ENCODE data around the gene LDAF1. TPM values are rescaled to one million over a fixed set of nuclear protein-coding genes. Genes with fewer than 3 reads are reported as not detected.
A peak's percentile ranks its signal among the peaks of the same experiment; 100 is the strongest.
"Not testable (repeated sequence)": the region's sequence is repeated elsewhere in the genome, so short reads cannot be mapped to it uniquely, and the experiment has no call there.

Gene LDAF1
- total RNA-seq (2014; rRNA removed; shearing (Covaris generic)) = 16.5 and 22.0 TPM in 2 replicates
- 11.6 and 12.5 TPM in 2 replicates for polyA plus RNA-seq (2014; cell fraction: nucleus; rRNA removed)

DNA sequence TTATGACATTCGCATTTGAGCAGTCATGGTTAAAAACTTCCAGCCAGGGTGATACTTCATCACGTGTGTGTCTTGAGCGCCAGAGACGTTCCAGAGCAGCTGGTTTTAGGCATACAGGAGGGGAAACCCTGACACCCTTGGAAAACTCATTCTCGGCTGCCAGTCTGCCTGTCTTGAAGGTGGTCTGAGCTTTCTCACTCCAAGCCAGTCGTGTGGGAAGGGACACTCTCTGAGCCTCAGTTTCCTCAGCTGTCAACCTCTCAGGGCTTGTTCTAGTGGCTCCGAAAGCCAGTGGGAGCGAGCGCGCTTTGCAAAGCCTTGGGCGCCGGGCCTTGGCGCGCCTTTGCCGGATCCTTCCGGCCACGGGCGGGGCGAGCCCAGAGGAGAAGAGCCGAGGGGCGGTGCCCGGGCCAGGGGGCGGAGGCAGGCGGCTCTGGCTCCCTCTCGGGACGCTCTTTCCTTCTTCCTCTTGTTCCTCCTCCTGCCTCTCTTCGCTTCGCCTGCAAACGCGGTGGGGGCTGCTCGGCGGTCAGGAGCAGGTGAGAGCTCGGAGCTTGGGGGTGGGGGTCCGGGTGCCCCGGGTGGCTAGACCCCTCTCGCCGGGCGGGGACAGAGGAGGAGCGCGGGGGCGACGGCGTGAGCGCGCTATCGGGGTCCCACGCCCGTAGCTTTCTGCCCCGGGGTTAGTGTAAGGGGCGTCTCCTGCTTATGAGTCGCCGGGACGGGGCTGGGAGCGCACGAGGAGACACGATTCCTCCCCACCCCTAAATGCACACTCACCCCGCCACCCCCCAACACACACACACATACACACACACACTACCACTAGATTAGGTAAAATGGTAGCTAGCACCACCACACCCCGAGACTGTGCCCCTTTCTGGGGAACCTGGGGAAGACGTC is at the start of gene LDAF1:
LDAF1 (plus strand) TSS at position 467 of the 903 bp plus-strand sequence. CDS start 2,509 bp downstream, outside the sequence.
- DNase-seq (ENCODE audit: extremely low read depth, low read depth) = peak; percentile 66

DNA sequence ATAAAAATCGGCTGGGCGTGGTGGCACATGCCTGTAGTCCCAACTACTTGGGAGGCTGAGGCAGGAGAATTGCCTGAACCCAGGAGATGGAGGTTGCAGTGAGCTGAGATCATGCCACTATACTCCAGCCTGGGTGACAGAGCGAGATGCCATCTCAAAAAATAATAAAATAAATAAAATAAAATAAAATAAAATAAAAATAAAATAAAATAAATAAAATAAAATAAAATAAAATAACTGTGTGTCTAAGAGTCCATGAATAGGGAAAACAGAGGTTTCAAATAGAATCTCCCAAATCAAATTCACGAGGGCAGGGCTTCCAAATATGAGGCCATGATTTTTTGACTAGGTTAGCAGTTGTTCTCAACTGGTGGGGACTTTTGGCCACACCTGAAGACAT is 42.9 kb upstream of the LDAF1 start:
- DNase-seq (ENCODE audit: extremely low read depth, low read depth) = not testable (repeated sequence)

DNA sequence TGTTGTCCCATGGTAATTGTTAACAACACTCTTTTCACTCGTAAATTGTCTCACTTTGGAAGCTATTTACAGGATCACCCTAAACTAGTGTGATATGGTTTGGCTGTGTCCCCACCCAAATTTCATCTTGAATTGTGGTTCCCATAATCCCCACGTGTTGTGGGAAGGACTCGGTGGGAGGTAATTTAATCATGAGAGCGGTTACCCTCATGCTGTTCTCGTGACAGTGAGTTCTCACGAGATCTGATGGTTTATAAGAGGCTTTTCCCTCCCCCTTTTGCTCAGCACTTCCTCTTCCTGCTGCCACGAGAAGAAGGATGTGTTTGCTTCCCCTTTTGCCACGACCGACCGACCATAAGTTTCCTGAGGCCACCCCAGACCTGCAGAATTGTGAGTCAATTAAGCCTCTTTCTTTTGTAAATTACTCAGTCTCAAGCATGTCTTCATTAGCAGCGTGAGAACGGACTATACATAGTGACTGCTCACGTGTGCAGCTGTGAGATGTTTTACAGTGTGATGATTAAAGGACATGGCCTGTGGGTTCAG is 42.3 kb upstream of the LDAF1 start:
- no peak for DNase-seq (ENCODE audit: extremely low read depth, low read depth)

DNA sequence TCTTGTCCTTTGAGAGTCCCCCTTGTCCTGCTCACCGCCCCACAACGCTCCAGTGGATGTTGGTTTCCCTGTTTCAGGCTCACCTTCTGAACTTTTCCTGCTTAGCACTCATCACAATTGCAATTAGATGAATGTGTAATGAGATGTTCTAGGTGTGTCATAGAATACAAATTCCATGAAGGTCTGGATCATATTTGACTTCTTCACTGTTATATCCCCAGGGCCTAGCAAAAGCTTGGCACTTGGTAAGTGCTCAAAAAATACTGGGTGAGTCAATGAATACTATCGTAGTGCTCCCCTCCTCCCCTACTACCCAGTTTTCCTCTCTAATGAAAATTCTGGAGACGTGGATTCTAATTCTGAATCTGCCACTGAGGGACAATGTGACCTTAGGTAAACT is 40.9 kb upstream of the LDAF1 start:
- DNase-seq (ENCODE audit: extremely low read depth, low read depth) = no peak

DNA sequence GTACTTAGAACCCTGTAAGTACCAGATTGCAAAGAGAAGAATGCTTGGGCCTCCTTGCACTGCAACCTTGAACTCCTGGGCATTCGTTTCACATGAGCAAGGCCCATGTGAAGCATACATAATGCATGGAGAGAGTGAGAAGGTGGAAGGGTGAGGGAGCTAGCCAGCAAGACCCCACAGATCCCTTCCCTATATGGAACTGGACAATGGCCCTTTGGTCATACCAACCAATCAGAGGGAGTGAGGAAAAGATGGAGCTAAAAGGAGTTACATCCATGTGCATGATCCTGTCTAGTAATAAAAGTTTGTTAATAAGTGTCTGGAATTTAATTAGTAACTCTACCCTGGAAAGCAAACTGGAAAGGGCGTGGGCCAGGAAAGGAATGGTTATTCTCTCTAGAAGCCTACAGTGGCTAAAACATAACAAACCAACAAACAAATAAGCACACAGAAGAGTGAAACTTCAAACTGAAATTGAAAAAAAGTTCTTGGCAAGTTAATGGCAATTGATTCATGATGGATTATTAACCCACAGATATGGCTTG is 37.4 kb upstream of the LDAF1 start:
- DNase-seq (ENCODE audit: extremely low read depth, low read depth) = no peak

DNA sequence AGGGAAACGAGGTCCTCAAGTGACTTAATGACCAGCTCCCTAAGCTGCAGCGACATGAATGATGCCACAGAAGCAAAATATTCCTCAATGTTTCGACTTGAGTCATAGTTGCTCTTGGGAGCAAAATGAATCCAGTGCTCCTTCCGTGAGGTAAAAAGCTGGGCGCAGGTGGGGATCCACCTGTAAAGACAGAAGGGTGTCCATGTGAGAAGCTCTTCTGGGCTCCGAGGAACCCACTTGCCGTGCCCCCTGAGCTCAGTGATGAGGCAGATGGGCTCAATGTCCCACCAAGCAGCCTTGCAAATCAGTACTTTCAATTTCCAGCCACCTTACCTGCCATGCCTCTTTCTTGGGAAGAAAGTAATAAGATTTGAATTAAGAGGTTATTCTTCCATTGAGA is 33.3 kb upstream of the LDAF1 start:
- DNase-seq (ENCODE audit: extremely low read depth, low read depth) = no peak

DNA sequence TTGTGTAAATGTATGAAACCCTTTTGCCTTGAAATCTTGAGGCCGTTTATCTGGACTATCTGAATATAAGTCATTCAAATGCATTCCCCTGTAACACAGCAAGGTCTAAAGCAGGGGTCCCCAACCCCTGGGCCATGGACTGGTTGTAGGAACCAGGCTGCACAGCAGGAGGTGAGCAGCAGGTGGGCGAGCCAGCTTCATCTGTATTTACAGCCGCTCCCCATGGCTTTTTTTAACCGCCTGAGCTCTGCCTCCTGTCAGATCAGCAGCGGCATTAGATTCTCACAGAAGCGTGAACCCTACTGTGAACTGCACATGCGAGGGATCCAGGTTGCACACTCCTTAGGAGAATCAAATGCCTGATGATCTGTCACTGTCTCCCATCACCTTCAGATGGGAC is 32.0 kb upstream of the LDAF1 start:
- DNase-seq (ENCODE audit: extremely low read depth, low read depth) = no peak

DNA sequence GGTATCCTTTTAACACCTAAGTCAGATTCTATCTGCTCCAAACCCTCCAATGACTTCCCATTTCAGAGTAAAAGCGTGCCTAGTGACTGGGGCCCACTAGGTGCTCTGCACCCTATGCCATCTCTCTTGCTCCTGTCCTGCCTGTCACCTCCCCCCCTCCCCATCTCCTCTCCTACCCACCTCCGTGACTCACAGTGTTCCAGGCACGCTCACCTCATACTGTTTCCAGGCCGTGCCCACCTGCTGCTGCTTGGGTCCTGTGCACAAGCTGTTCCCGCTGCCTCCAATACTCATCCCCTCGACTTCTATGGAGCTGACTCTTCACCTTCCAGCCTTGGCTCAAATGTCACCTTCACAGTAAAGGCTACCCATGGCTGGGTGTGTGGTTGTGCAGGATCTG is 29.5 kb upstream of the LDAF1 start:
- DNase-seq (ENCODE audit: extremely low read depth, low read depth) = no peak

DNA sequence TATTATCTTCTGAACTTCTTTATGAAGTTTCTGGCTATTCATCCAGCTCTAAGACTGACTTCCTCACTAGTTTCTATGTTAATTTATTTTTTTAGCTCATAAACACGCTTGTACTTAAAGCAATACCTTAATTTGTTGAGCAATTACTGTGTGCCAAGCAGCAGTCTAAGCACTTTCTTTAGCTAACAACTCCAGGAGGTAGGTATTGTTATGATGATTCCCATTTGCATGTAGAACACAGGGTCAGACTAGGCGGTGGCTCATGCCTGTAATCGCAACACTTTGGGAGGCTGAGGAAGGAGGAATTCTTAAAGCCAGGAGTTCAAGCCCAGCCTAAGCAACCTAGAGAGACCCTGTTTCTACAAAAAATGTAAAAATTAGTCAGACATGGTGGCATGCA is 27.7 kb upstream of the LDAF1 start:
- no peak for DNase-seq (ENCODE audit: extremely low read depth, low read depth)

DNA sequence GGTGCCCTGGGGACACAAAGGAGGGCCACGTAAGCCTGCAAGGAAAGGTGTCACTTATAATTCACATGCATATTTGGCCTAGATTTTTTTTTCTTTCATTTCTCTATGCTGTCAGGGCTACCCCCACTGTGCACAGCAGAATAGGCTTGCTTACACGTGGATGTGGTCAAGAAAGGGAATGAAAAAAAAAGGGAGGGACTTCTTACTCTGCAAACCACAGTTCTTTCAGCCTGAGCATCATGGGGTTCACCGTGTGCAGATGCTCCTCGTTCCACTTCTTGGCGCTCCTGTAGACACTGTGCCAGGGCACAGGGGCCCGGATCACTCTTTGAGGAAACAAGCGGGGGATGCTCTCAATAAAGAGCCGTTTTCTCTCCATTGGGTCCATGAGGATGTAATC is 24.4 kb upstream of the LDAF1 start:
- DNase-seq (ENCODE audit: extremely low read depth, low read depth) = no peak

DNA sequence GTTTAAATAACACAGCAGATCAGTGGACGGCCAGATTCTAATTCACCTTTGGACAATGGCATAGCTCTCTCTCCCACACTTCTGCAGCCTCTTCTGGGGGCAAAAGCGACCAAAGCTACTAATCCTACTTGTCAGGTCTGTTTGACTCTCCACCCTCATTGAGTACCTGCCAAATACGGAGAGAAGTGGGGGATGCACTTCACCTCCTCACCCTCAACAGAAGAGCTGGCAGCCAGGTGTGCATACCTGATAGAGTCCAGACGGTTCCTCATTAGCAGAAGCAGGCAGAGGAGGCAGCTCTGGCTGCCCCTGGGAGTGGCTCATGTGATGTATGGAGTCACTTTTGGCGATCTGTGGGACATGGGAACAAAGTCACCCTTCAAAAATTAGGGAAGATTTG is 12.7 kb upstream of the LDAF1 start:
- no peak for DNase-seq (ENCODE audit: extremely low read depth, low read depth)

DNA sequence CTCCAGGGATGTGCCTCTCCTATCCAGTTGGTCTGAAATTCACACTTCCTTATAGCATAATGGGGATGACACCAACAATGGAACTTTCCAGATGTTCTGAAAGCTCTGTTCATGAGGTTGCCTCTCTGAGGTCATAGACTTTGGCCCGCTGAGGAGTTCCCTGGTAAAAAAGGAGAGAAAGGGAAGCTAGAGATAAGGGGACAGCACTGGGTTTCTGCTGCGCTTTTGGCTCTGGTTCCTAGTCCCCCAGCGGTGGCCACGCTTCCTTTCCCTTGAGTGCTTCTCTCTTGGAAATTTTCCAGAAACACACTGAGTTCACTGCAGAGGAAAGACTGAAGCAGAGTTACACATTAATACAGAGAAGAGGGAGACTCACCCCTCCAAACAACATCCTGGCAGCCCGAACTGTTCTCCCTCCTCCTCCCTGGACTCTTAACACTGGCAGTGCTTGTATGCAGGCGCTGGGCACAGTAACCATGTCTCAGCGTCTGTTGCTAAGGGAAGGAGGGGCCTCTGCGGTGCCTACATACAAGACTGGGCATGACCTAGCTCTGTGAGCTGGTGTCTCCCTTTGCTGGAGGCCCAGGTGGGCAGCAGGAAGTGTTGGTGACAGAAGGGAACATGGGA is 8.0 kb upstream of the LDAF1 start, which contains the start of gene DNAH3:
DNAH3 (minus strand) TSS at position 472 of the 627 bp plus-strand sequence. CDS start 527 bp downstream, outside the sequence.
- DNase-seq (ENCODE audit: extremely low read depth, low read depth) = no peak

DNA sequence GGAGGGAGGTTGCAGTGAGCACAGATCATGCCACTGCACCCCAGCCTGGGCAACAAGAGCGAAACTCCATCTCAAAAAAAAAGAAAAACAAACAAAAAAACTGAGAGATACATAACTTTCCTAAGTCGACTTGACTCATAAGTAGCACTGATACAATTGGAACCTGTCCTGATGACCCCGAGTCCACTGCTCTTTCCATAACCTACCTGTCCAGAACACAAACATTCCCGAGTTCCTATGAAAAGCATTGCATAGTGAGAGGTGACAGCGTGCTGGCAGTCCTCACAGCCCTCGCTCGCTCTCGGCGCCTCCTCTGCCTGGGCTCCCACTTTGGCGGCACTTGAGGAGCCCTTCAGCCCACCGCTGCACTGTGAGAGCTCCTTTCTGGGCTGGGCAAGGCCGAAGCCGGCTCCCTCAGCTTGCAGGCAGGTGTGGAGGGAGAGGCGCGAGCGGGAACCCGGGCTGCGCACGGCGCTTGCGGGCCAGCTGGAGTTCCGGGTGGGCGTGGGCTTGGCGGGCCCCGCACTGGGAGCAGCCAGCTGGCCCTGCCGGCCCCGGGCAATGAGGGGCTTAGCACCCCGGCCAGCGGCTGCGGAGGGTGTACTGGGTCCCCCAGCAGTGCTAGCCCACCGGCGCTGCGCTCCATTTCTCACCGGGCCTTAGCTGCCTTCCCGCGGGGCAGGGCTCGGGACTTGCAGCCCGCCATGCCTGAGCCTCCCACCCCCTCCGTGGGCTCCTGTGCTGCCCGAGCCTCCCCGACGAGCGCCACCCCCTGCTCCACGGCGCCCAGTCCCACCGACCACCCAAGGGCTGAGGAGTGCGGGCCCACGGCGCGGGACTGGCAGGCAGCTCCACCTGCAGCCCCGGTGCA is 6.1 kb upstream of the LDAF1 start:
- not testable (repeated sequence) for DNase-seq (ENCODE audit: extremely low read depth, low read depth)

DNA sequence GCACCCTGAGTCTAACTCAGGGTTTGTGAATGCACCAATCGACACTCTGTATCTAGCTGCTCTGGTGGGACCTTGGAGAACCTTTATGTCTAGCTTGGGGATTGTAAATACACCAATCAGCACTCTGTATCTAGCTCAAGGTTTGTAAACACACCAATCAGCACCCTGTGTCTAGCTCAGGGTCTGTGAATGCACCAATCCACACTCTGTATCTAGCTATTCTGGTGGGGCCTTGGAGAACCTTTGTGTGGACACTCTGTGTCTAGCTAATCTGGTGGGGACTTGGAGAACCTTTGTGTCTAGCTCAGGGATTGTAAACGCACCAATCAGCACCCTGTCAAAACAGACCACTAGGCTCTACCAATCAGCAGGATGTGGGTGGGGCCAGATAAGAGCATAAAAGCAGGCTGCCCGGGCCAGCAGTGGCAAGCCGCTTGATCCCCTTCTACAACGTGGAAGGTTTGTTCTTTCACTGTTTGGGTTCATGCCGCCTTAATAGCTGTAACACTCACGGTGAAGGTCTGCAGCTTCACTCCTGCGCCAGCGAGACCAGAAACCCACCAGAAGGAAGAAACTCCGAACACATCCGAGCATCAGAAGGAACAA is 5.2 kb upstream of the LDAF1 start:
- DNase-seq (ENCODE audit: extremely low read depth, low read depth) = not testable (repeated sequence)

DNA sequence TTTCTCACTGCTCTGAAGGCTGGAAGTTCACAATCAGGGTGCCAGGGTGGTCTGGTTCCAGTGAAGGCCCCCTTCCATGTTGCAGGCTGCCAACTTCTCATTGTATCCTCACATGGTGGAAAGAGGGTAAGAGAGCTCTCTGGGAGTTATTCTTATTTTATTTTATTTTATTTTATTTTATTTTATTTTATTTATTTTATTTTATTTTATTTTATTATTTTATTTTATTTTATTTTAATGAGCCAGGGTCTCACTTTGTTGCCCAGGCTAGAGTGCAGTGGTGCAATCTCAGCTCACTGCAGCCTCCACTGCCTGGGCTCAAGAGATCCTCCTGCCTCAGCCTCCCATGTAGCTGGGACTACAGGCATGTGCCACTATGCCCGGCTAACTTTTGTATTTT is 2.5 kb upstream of the LDAF1 start:
- DNase-seq (ENCODE audit: extremely low read depth, low read depth) = not testable (repeated sequence)

DNA sequence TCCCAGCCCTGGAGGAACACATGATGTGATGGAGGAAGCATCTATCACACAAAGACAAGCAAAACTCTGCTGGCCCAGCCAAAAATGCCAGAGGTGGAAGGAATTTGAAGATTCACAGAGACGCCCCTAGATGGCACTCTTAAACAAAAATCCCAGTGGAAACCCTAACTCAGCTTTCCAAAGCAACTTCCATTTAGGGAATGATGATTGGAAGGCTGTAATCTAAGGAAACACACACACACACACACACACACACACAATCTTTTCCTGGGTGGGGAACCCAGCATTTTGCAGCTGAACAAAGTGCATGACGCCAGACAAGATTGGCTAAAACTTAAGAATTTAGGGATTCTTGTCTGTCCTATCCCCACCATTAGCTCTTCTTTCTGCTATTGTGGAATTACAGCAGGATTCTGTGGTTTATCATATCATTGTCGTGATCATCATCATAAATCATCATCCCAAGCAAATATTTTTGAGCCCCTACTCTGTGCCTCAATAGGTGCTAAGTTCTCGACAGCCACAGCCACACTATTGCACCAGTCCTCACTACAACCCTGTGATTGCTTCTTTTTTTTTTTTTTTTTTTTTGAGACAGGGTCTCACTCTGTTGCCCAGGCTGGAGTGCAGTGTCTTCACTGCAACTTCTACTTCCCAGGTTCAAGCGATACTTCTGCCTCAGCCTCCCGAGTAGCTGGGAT is 1.6 kb upstream of the LDAF1 start:
- DNase-seq (ENCODE audit: extremely low read depth, low read depth) = peak; percentile 59

DNA sequence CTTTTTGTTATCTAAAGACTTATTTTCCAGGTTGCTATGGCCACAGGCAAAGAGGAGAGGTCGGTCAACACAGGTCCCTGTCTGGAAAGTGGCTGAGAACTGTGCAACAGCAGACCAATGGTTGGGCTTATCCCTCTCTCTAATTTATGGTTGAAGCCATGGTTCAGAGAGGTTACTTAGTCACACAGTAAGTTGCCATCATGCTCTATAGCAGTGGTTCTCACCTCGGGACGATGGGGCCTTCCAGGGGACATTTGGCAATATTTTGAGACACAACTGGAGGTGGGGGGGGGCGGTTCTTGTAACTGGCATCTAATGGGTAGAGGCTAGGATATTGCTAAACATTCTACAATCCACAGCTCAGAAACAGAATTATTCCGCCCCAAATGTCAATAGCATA is 842 bp upstream of the LDAF1 start:
- DNase-seq (ENCODE audit: extremely low read depth, low read depth) = no peak

DNA sequence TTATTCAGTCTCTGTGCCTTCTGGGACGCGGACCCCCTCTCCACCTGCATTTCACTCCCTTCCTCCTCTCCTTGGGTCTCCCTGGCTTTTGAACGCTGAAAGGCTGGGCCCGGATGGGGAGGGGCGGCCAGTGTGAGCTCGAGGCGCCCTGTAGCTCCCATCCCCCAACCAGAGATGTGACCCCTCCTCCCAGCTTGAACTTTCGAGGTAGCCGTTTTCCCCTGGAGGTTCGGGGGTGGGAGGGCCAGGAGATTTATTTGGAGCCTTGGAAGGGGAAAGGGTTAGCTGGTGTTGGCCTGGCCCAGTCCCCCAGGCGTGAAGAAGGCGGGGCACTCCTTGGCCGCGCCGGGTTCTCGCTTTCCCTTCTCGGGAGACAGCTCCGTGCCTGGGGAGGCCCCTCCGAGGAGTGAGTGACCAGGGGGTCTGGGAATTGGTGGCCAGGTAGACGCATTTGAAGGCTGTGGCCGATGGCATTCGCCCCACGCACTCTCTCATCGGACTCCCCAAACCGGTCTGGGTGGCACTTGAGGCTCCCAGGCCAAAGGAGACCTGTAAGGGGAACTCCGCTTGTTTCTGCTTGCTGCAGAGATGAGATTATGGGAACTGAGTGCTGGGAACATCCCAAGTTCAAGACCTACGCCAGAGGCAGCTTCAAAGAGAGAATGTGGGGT is 942 bp downstream of the LDAF1 start:
- no peak for DNase-seq (ENCODE audit: extremely low read depth, low read depth)

DNA sequence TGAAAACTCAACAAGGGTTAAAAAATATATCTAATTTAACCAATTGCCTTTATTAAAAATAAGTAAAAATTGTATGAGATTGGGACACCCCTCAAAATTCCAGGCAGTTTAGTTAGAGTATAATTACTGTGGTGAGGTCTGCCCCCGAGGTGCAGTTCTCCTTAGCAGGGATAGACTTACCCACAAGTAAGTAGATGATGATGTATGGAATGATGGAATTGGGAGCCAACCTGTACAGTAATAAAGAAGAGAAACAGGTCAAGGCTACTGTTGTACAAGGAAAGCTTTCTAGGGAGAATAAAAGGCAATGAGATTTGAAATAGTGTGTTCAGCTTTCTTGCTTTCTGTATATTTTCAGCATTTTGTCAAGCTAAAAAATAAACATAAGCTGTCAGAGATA is 1.8 kb downstream of the LDAF1 start:
- no peak for DNase-seq (ENCODE audit: extremely low read depth, low read depth)
